B cell (primary cell): Measurements from ENCODE around the gene DAB2IP.

ENCODE experiments used
- CTCF ChIP-seq: fragments of 200-600 bp; IDR thresholded peaks from one replicate; pipeline ENCODE4 v1.8.0; 2022; ENCODE audit warnings: antibody characterized with exemption, mild to moderate bottlenecking
- EZH2 ChIP-seq: IDR thresholded peaks from 2 replicates; pipeline ENCODE4 v1.6.1; 2012; ENCODE audit warnings: borderline replicate concordance, low read depth, mild to moderate bottlenecking, moderate library complexity, low read length; ENCODE audit not compliant: insufficient read depth, poor library complexity, severe bottlenecking

GRCh38 chr9:121769939-121770338, 118.5 kb downstream of the DAB2IP start:
- no peak for TF ChIP-seq CTCF
- no peak for TF ChIP-seq EZH2
